HG02763 (cell line): ENCODE data around the gene EXOC2.

Experiments used
- ATAC-seq: cut with Tn5 transposase; IDR thresholded peaks from one replicate; pipeline ENCODE4 v1.9.1; 2021; ENCODE audit warnings: mild to moderate bottlenecking, moderate library complexity; ENCODE audit not compliant: unreplicated experiment

The EXOC2 gene

GRCh38 chr6:692858-693722 lies at the start of gene EXOC2:
Gene EXOC2 (minus strand): TSS chr6:693139. CDS start chr6:637818, 55,321 bp downstream.
- ATAC-seq: peak; percentile 87

DNA sequence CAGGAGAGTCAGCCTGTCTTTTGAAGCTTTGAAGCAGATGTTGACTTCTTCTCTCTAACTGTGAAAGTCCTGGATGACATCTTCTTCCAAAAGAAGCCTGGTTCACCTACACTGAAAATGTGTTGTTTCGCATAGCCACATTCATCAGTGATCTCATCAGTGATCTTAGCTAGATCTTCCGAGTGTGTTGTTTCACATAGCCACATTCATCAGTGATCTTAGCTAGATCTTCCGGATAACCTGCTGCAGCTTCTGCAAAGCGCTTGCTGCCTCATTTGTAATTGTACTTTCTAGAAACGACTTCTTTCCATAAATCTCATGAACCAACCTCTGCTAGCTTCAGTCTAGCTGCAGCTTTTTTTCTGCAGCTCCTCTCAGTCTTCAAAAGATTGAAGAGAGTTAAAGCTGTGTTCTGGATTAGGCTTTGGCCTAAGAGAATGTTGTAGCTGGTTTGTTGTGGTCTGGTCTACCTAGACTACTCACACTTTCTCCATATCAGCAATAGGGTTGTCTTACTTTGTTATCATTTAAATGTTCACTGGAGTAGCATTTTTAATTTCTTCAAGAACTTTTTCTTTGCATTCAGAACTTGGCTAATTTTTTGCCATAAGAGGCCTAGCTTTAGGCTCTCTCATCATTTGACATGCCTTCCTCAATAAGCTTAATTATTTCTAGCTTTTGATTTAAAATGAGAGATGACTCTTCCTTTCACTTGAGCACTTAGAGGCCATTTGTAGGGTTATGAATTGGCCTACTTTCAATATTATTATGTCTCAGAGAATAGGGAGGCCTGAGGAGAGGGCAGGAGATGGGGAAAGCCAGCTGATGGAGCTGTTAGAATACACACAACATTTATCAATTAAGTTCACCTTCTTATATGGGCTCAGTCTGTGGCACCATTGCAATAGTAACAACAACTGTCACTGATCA lies 48.7 kb upstream of the EXOC2 start:
- ATAC-seq: no peak

GRCh38 chr6:736657-737446 lies 43.9 kb upstream of the EXOC2 start:
- ATAC-seq: no peak

DNA sequence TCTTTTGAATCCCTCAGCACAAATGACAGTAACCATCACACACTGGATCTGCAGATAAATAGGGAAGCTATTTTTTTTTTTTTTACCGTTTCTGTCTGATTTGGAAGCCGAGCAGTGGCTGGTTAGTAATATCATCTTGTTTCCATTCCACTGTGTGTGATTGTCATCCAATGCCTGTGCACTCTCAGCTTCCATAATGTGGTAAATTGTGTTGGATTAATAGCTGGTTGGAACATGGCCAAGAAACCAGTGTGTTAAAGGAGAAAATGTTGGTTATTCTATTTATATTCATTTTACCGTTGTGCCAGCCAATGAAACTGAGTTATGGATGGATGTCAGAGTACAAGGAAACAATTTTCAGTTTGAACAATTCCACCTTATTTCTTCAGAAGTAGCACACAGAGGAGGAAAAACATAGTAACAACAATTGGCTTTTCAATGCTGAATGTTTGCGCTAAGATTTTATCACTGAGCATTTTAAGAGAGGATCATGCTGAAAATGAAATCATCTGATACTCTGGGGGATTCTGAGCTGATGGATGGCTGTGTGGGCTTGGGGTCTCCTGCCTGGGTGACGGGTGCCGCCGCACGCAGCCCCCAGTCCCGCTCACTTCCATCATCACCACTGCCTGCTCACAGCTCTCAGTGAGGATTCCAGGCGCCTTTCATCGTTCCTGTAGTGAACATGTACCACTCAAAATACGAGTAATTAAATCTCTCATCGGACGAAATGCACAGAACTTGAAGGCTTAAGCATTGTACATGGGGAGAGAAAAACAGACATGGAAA lies 40.7 kb upstream of the EXOC2 start:
- ATAC-seq: no peak

DNA sequence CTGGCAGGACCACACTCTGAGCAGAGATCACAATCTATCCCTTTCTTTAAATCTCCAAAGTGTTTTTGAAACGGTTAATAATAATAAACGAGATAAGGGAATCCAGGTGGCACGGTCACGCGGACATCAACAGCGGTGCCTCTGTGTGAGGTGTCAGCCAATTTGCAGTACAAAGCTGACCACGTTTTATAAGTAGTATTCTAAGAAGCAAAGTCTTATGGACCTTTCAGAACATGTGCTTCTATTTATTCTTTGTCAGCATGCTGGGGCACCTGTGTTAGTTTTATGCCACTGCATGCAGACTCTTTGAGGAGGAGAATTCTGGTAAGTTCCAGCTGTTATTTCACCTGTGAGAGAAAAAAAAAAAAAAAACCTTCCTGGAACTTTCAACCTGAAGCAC lies 39.0 kb upstream of the EXOC2 start:
- ATAC-seq: no peak

GRCh38 chr6:729606-730320 lies 36.8 kb upstream of the EXOC2 start:
- ATAC-seq: no peak

GRCh38 chr6:727856-728255 lies 34.9 kb upstream of the EXOC2 start:
- ATAC-seq: no peak

DNA sequence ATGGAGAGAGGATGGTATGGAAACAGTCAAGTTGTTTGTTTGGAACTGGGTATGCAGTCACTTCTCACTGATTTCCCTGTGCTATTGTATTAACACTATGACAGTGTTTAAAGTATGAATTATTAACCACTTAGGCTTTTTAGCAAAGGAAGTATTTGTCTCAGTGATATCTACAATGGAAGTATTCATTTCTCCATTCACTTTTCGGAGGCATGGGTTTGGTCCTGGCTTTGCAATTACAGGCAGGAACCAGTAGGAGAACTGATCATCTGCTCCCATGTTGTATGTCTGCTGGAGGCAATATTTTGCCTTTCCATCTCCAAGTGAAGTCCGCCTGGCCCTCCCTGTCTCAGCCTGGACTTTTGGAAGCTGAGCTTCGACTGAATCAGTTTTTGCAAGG lies 30.6 kb upstream of the EXOC2 start:
- no peak for ATAC-seq

DNA sequence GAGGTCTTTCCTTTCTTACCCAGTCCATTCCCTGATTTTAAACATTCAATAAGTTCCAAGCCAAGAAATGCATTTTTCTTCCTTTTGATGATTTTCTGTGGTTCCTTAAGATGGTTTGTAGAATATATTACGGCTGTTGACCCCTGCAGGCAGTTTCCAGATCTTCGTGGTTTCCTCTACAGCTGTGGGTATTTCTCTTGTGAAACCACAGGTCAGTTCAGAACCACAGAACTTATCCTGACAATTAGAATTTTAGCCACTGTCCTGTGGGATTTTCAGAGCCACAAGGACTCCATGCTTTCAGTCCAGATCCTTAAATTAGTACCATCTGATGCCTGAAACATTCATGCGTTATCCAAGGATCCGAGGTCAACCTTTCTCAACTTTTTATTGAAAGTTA lies 29.7 kb upstream of the EXOC2 start:
- ATAC-seq: no peak

DNA sequence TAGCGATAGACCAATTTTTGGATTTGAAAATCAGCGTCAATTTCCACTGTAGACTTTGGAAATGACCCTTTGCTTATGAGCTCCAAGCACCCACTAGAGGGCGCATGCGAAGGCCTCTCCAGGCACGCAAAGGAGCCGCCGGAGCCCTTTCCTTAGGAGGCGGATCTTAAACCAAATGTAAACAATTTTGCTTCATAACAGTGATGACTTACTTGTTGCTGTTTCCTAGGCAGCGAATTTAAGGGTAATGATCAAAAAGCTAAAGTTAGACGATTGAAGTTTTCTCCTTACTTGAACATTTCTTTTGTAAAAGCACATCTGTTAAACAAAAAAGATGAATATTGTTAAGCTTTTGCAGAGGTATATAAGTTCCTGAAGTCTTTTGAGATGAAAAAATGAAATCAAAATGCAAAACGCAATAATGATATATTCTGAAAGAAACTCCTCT lies 29.2 kb upstream of the EXOC2 start:
- no peak for ATAC-seq

GRCh38 chr6:718345-718744 lies 25.4 kb upstream of the EXOC2 start:
- no peak for ATAC-seq

- ATAC-seq: no peak
Observed at GRCh38 chr6:717135-717534, 24.2 kb upstream of the EXOC2 start.

DNA sequence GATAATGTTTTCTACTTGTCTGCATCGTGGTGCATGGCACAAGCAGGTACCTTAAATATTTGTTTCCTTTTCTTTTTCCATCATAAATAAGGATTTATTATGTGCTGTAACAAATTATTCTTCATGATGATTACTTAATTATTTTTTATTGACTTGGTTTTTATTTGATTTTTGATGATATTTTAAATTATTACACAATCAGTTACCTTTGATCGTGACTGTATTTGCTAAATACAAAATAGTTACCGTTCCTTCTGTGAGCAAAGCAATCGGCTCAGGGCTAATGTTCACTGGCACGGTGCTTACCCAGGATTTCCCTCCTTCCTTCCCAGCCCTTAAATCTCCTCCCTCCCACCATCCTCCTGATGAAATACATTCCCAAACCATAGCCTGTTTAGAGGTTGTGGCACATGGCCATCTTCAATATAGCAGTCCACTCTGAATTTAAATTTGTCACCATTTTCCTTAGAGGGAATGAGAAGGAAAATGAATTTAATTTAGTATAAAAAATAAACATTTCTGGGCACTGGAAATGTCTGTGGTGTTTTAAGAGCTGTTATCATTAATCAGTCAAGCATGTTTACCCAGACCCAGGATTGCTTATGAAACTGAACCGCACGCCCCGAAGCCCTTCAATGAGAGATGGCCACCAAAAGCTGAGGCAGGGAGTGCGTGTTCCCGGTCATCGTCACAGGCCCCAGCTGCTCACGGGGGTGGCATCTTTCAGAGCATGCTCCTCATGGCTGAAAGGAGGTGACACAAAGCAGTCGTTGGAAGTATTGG lies 23.0 kb upstream of the EXOC2 start:
- ATAC-seq: no peak

- ATAC-seq: no peak
Observed at GRCh38 chr6:714100-714499, 21.2 kb upstream of the EXOC2 start.

- ATAC-seq: no peak
Observed at GRCh38 chr6:713351-713750, 20.4 kb upstream of the EXOC2 start.

DNA sequence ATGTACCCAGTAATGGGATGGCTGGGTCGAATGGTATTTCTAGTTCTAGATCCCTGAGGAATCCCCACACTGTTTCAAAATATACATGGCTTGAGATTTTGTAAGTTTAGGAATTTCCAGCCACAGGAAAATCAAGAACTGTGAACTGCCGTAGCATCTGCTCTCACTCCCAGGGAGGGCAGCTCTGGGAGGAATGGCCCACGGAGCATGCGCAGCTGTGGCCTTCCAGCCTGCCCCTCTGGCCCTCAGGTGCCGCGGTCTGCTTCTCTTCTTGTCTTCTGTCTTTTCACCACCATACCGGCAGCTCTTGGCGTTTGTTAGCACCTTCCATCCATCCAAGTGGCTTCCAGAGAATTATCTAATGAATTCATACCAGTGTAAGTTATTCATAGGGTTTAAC lies 19.9 kb upstream of the EXOC2 start:
- ATAC-seq: no peak

- ATAC-seq: no peak
Observed at GRCh38 chr6:711925-712324, 19.0 kb upstream of the EXOC2 start.

DNA sequence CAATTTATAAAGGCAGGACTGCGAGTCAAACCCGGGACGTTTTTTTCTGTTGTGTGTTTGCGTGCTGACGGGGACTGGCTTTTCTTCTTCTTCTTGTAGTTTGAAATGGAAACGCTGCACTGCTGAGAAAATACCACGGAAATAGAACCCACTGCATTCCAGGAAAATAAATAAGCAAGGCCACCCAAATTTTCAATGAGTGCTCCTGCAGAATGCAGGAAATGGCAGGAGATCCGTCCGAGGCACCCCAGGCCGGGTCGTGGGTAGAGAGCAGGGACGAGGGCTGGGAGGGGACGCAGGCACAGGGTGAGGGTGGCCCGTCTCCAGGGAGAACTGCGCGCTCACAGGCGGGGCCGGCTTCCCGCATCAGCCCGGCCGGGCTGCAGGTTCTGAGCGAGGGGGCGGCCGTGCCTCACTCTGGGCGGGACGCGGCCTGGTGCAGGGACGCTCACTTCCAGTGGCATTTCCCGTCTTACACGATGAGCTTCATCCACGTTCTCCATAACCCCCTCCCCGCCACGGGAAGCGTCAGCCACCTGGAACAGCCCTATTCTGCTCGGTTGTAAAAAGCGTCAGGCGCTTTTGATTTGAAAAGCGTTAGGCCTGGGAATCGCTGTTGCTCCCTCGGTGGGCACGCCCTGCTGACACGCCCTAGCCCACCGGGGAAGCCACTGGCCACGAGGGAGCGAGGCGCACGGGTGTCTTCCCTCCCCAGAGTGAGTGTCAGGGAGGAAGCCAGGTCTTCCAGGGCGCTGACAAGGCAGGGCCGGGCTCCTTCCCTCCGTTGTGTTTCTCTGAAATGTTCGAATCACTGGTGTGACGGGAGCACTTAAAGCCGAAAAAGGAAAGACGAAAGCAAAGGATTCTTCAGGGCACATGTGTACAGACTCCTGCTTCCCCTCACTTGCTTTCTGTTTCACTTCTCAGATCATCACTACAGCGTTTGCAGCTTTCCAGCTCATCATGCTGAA lies 17.9 kb upstream of the EXOC2 start:
- ATAC-seq: peak; percentile 79
